ENCODE measurements around the gene DOK6.
"Not testable (repeated sequence)": the region's sequence is repeated elsewhere in the genome, so short reads cannot be mapped to it uniquely, and the experiment has no call there.

Gene DOK6

GRCh38 chr18:69813559-69813958 is 412.9 kb downstream of the DOK6 start:
- TF ChIP-seq ZNF274 (IDR thresholded peaks at IDR 0.05; ENCODE audit: low read depth, low read length): no peak
- no peak overlapping the region for H3K4me3 ChIP-seq (ENCODE audit: low read length)

GRCh38 chr18:69814861-69815385 is 414.2 kb downstream of the DOK6 start:
- H3K4me3 ChIP-seq (ENCODE audit: low read length): no peak overlapping the region
- no peak for TF ChIP-seq ZNF274 (IDR thresholded peaks at IDR 0.05; ENCODE audit: low read depth, low read length)

GRCh38 chr18:69817335-69817940 is 416.8 kb downstream of the DOK6 start:
- no peak for TF ChIP-seq ZNF274 (IDR thresholded peaks at IDR 0.05; ENCODE audit: low read depth, low read length)
- H3K4me3 ChIP-seq (ENCODE audit: low read length): no peak overlapping the region

DNA sequence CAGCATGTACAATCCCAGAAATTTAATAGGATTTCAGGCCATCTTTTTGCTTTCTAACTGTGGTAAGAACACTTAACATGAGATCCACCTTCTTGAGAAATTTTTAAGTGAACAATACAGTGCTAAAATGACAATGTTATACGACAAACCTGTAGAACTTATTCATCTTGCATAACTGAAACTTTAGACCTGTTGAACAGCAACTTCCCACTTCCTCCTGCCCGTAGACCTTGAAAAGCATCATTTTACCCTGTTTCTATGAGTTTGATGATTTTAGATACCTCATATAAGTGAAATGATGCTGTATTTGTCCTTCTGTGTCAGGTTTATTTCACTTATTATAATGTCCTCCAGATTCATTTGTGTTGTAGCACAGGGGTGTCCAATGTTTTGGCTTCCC is 418.8 kb downstream of the DOK6 start:
- TF ChIP-seq ZNF274 (IDR thresholded peaks at IDR 0.05; ENCODE audit: low read depth, low read length): no peak
- no peak overlapping the region for H3K4me3 ChIP-seq (ENCODE audit: low read length)

DNA sequence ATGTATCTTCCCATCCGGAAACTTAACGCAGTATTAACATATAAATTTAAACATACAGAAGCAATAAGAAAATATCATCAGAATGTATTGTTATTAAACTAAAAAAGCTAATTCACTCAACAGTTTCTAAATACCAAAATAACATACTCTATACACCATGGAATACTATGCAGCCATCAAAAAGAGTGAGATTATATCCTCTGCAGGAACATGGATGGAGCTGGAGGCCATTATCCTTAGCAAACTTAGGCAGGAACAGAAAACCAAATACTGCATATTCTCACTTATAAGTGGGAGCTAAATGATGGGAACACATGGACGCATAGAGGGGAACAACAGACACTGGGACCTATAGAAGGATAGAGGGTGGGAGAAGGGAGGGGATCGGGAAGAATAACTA is 419.9 kb downstream of the DOK6 start:
- H3K4me3 ChIP-seq (ENCODE audit: low read length): no peak overlapping the region
- no peak for TF ChIP-seq ZNF274 (IDR thresholded peaks at IDR 0.05; ENCODE audit: low read depth, low read length)

GRCh38 chr18:69830189-69830588 is 429.5 kb downstream of the DOK6 start:
- TF ChIP-seq ZNF274 (IDR thresholded peaks at IDR 0.05; ENCODE audit: low read depth, low read length): no peak
- H3K4me3 ChIP-seq (ENCODE audit: low read length): no peak overlapping the region

DNA sequence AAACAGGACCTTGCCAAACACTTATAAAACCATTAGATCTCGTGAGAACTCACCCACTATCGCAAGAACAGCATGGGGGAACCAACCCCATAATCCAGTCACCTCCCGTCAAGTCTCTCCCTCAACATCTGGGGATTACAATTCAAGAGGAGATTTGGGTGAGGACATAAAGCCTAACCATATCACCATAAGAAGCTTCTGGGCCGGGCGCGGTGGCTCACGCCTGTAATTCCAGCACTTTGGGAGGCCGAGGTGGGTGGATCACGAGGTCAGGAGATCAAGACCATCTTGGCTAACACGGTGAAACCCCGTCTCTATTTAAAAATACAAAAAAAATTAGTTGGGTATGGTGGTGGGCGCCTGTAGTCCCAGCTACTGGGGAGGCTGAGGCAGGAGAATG is 434.3 kb downstream of the DOK6 start:
- H3K4me3 ChIP-seq (ENCODE audit: low read length): not testable (repeated sequence)

DNA sequence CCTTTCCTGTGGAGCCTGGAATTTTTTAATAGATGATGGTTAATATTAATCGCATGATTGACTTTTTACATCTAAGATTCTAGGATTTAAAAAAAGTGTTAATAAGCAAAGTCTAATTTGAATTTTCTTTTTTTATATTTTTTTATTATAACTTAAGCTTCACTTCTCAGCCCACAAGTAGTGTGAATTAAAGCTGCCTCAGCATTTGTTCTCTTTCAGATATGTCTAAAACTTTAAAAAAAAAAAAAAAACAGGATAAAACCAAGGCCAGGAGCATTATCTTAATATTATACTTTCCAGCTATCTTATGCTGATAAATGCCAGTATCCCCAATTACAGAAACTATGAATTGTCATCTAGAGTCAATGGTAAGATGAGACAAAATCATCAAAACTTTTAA is 437.3 kb downstream of the DOK6 start:
- no peak overlapping the region for H3K4me3 ChIP-seq (ENCODE audit: low read length)
- no peak for TF ChIP-seq ZNF274 (IDR thresholded peaks at IDR 0.05; ENCODE audit: low read depth, low read length)

DNA sequence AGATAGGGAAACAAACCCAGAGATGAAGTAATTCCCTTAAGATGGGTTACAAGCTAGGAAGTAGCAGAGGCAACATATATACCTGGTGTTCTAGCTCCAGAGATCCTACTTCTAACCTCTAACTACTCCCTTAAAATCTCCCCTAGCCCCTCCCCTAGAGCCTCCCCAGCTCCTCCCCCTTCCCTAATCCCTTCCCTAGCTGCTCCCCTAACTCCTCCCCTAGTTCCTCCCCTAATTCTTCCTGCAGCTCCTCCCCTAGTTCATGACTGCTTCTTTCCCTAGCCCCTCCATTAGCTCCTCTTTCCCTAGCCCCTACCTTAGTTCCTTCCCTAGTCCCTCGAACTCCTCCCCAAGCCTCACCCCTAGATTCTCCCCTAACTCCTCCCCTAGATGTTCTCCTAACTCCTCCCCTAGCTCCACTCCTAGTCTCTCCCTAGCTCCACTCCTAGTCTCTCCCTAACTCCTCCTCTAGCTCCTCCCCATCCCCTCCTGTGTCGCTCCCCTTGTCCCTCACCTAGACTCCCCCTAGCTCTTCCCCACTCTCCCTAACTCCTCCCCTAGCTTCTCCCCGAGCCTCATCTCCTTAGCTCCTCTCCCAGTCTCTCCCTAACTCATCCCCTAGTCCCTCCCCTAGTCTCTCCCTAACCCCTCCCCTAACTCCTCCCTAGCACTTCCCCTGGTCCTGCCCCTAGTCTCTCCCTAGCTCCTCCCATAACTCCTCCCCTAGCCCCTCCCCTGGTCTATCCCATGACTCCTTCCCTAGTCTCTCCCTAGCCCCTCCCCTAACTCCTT is 438.1 kb downstream of the DOK6 start:
- H3K4me3 ChIP-seq (ENCODE audit: low read length): no peak overlapping the region
- TF ChIP-seq ZNF274 (IDR thresholded peaks at IDR 0.05; ENCODE audit: low read depth, low read length): no peak

- TF ChIP-seq ZNF274 (IDR thresholded peaks at IDR 0.05; ENCODE audit: low read depth, low read length): no peak
- H3K4me3 ChIP-seq (ENCODE audit: low read length): no peak overlapping the region
Measured at GRCh38 chr18:69839497-69839896, 438.8 kb downstream of the DOK6 start.

DNA sequence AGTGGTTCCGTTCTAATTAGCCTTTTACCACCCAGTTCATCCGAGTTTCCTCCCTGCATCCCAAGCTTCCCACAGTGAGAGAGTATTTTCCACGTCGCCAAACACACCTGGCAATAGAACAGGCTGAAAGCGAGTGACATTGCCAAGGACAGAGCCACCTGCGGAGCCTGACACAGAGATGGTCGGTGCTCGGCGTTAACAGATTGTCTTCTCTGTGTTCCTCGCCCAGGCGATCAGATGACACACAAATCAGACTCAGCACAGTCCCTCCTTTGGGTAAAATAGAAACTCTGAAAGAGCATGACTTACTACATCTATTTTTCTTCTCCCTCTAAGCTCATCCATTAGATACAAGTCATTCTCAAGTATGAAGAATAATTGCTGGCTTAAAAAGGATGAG is 439.3 kb downstream of the DOK6 start:
- no peak overlapping the region for H3K4me3 ChIP-seq (ENCODE audit: low read length)

GRCh38 chr18:69840445-69840844 is 439.8 kb downstream of the DOK6 start:
- no peak for TF ChIP-seq ZNF274 (IDR thresholded peaks at IDR 0.05; ENCODE audit: low read depth, low read length)
- H3K4me3 ChIP-seq (ENCODE audit: low read length): no peak overlapping the region

More for the DNA sequence above, 439.3 kb downstream of the DOK6 start:
- no peak for TF ChIP-seq ZNF274 (IDR thresholded peaks at IDR 0.05; ENCODE audit: low read depth, low read length)

GRCh38 chr18:69841117-69841516 is 440.4 kb downstream of the DOK6 start:
- H3K4me3 ChIP-seq (ENCODE audit: low read length): no peak overlapping the region
- no peak for TF ChIP-seq ZNF274 (IDR thresholded peaks at IDR 0.05; ENCODE audit: low read depth, low read length)

- TF ChIP-seq ZNF274 (IDR thresholded peaks at IDR 0.05; ENCODE audit: low read depth, low read length): no peak
- H3K4me3 ChIP-seq (ENCODE audit: low read length): no peak overlapping the region
Measured at GRCh38 chr18:69843015-69843414, 442.3 kb downstream of the DOK6 start.

DNA sequence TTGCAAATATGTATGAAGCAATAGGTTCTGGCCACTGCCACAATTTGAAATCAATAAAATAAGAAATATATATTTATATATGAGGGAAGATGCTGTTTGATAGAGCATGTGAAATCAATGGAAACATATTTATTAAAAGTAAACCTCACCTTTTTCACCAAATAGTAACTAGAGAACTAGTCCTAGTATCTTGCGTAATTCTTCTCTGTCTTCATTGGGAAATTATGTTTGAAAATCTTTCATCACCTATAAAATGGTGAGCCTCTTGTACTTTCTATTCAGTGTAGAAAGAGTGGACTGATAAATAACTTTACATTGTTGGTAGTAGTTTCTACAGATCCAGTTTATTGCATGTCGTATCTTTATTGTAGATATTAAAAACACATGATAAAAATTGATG is 444.0 kb downstream of the DOK6 start:
- no peak for TF ChIP-seq ZNF274 (IDR thresholded peaks at IDR 0.05; ENCODE audit: low read depth, low read length)

More for the DNA sequence above, 444.0 kb downstream of the DOK6 start:
- H3K4me3 ChIP-seq (ENCODE audit: low read length): no peak overlapping the region
